DMS 273 (cell line): ENCODE results near the gene HES3.

Experiments used
- DNase-seq: peaks from one replicate; lab custom pipeline; 2025; ENCODE audit not compliant: unreplicated experiment; lab: John Stamatoyannopoulos, UW

Gene HES3

DNA sequence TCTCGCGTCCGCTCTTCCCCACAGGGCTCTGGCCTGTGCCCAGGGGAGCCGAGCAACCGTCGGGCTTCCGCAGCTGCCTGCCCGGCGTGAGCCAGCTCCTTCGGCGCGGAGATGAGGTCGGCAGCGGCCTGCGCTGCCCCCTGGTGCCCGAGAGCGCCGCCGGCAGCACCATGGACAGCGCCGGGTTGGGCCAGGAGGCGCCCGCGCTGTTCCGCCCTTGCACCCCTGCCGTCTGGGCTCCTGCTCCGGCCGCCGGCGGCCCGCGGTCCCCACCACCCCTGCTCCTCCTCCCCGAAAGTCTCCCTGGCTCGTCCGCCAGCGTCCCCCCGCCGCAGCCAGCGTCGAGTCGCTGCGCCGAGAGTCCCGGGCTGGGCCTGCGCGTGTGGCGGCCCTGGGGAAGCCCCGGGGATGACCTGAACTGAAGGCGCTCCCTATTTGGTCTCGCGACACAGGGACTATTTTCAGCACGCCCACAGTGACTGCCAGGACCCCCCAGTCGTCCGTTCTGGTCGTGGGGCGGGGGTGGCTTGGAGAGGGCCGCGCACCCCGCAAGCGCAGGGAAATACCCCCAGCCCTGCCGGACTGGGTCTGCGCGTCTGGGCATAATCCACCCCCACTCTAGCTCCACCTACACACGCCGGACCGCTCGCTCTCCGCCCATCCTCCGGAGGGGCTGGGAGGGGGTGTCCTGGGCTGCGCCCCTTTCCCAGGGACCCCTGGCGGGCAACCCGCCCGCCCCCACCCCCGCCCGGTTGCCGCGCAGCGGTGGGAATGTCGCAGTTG is 1.3 kb downstream of the HES3 start:
- DNase-seq, result peak; percentile 95

DNA sequence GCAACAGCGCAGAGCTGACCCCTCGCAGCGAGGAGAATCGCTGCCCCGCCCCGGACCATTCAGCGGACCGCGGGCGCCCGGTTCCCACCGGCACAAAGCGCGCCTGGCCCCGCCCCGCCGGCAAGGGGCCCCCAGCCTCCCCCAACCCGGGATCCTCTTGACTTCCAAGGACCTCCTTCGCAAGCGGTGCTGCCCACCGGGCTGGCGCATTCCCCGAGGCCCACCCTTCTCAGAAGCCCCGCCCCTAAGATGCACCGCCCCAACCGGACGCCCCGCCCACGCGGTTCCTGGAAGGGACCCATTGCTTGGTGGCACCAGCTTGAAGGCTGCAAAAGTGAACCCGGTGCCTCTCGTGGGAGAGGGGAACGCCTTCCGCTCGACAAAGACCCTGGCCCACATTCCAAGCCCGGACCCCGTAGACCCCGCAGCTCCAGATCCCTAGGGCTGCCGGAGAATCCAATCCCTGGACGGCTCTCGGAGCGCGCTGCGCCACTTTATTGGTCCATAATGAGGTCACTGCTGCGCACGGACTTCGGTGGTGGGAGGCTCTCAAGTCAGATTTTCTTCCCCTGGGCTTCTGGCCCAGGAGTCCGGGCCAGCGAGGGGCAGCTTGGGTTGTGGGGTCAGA is 2.0 kb downstream of the HES3 start:
- DNase-seq, result peak; percentile 85

DNA sequence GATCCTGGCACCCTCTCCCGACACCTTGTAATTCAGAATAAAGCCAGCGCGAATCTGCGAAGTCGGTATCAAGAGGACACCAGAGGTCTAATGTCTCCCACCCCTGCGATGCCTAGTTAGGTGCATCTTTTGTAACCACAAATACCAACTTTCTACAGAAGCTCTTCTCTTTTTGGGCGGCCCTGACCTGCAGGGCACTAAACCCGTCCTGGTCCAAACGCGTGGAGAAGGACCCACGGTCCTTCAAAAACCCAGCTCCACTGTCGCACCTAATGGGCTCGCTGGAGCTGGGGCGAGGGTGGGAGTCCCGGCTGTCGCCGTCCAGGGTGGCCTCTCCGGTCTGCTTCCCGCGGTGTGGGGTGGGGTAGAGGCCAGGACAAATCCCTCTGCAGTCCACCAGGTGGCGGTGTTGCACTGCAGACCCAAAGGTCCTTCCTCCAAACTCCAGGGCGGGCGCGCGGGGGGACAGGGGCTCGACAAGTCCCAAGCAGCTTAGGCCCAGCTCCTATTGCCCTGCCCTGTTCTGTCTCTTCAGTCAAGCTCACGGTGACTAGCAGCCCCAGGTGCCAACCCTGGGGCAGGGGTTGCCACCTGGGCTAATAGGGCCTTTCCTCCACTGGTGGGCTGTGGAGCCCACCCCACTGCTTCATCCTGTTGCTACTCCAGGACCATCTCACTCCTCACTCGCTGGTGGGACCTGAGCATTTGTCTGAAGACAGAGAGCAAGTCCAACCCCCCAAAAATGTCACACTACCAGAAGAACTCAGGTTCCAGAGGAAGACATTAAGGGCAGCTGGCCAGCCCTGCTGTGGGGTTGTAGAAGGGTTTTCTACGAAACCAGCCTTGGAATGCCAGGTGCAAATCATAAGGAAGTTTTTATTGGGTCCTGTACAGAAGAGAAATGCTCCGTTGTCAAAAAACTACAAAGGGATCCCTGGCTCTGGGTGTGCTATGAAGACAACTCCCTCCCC is 2.8 kb downstream of the HES3 start:
- DNase-seq, result peak; percentile 93

DNA sequence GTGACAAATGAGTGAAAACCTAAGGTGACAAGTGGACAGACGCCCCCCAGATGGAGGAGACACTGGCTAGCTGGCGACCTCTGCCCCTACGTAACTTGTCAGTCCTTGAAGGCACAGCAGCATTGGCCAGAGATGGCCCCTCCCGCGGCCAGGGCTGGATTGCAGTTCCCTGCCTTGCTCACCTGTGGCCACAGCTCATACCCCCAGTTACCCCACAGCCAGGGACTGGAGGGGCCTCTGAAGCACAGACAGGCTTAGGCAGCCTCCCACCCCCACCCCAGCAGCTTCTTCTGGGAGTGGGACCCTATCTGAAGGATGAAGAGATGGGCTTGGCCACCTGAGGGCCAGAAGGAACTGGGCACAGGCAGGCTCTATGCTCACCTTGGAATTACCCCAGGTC is 3.7 kb downstream of the HES3 start:
- DNase-seq, result no peak

DNA sequence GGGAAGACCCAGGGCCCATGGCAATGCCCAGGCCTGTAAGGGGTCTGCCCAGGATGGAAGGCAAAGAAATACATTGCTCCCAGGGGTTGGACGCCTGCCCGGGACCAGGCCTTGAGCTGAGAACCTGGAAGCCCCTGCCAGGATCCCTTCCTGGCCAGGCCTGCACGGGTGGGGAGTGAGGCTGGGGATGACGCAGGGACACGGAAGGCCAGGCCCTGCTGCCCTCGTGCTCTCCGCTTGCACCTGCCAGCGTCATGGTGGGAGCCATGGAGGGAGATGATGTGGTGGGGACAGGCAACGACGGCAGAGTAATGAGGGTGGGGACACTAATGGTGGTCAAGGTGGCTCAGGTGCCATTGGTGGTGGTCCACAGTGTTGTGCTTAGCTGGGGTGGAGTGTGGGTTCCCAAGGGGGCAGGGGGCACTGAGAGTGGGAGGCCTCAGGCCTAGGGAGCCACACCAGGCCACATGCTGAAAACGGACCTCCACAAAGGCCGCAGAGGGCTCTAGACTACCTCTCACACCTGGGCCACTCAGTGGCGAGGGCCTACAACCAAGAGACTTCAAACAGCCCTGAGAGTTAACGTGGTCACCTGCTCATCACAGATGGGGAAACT is 4.3 kb downstream of the HES3 start:
- DNase-seq, result no peak

DNA sequence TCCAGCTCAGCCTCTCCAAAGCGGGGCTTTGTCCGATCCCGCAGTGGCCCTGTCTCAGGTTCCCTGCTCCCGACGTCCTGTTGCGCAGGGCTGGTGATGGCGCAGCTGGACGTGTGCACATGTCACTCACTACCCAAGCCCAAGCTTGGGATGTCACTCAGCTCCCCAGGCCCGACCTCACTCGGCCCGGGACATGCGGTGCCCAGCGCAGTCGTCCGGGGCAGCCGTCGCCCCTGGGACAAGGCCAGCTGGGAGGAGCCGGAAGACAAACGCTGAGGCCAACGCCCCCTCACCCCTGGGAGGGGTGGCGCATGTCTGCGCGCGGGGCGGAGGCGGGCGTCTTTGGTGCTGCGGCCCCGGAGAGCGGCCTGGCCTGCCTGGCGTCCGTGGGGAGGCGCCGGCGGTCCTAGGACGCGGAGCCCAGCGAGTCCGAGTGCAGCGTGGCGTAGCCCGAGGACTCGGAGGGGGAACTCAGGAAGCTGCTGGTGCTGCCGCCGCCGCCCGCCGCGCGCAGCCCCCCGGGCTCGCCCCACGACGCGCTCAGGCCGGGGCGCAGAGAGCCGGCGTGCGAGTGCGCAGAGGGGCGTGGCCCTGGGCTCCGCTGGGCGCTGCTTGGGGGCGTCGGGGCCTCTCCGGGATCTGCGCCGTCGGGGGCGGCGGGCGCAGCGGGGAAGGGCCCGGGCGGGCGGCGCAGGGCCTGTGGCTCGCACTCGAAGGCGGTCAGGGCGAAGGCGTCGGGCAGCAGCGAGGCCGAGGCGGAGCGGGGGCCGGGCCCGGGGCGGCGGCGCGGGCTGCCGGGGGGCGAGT is 5.2 kb downstream of the HES3 start:
- DNase-seq, result no peak

DNA sequence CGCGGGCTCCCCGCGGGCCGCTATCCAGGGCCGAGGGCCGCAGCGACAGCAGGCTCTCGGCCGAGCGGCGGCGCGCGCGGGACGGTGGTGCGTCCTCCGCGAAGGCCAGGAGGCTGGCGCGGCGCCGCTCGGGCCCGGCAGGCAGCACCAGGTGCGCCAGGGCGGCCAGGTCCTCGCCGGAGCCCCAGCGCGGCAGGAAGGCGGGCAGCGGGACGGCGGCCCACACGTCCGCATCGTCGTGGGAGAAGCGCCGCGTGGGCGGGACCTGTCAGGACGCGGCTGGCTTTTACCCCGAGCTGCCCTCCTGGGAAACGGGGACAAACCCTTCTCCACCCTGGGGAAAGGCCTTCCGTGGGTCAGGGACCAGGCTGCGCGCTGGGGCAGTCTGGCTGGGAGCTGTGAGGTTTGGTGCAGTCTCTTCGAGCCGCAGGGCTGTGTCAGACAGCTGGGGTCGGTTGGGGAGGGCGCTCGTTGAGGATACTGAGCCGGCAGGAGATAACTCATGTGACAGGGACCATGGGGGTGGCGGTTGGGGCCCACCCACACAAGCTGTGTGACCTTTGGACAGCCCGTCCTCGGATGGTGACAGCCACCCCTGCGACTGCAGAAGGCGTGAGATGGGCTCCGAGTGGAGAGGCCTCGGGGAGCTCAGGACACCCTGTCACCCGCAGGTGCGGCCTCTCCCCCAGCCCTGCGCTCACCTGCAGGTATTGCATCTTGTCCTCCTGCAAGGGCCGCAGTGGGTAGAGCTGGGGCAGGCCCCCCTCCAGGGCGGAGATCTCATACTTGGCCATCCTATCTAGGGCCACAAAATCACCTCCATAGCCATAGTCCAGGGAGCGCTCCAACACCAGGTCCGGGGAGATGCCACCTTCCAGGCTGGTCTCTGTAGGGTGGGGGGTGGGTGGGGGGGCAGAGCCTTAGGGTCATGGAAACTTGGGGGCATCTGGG is 6.0 kb downstream of the HES3 start:
- peak; percentile 69 for DNase-seq

DNA sequence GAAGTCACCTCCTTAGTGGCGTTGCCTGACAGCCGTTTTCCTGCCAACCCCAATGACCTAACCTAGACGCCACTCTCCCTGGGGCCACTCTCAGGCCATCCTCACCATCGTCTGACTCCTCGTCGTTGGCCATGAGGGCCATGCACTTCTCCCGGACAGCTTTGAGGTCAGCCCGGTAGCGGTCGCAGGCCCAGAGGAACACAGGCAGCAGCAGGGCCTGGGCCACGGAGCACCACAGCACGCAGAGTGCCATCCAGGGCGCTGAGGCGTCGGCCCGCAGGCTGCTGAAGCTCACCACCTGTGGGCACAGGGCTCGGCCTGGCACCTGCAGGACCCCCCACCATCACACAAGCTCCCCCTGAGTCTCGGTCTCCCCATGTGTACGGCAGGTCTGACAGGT is 7.3 kb downstream of the HES3 start:
- no peak for DNase-seq

DNA sequence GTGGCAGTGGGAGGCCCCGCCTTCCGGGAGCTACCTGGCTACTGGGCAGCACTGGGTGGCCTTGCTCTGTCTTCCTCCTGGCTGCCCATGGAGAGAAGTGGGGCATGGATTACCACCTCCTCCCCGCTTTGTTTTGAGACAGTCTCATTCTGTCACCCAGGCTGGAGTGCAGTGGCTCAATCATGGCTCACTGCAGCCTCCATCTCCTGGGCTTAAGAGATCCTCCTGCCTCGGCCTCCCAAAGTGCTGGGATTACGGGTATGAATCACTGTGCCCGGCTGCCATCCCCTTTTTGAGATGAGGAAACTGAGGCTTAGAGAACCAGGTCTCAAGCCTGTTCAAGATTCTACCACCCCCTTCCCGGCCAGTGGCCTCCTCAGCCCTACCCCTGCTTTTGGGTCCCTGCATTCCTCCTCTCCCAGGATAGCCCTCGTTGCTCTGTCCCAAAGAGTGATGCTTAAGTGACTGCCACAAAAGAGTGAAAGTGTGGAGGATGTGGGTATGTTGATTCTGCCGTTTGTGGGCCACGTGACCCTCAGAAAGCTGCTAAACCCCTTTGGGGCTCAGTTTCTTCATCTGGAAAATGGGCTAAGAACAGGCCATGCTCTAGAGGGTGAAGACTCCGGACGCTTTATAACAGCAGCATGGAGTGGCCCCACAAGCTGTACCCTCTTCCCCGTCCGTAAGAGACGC is 7.8 kb downstream of the HES3 start:
- DNase-seq, result no peak

DNA sequence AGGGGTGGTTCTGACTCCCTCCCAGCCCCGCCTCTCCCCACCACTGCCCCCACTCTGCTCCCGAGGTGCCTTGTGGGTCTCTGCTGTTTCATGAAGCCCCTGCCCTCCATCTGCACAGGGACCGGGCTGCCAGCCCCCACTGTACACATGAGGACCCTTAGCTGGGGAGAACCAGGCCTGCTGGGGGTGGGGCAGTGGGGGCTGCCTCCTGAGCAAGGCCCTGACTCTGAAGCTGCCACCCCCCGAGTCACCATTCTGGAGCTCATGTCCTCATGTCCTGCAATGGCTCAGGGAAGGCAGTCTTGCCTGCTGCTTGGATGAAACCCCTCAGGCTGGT is 8.4 kb downstream of the HES3 start:
- DNase-seq, result no peak

DNA sequence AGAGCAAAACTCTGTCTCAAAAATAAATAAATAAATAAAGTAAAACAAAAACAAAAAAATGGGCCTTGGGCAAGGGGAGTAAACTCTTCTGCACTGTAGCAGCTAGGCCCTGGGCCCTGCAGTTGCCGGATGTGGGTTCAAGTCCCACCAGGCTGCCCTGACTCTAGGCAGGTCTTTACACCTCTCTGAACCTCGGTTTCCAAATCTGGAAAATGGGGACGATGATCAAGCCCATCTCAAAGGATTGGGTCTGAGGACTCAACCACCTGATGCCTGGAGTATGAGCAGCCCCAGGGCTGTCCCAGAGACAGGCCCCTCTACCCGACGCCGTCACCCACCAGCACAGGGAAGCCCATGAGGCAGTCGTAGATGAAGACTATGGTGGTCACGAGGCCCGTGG is 9.4 kb downstream of the HES3 start:
- no peak for DNase-seq

DNA sequence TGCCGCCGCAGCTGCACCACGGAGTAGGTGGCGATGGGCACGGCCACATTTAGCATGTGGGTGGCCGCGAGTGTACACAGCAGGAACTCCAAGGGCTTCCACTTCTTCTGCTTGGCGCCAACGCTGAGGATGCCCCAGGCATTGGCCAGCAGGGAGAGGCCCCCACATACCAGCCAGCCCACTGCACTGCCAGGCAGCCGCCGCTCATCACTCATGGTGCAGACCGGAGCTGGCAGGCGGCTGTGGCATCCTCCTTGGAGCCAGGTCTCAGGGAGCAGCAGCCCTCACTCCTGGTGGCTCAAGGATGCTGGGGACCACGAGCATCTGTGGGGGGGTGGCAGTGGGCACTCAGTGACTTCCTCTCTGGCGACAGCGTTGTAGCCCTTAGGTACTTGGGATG is 10.7 kb downstream of the HES3 start:
- DNase-seq, result no peak

DNA sequence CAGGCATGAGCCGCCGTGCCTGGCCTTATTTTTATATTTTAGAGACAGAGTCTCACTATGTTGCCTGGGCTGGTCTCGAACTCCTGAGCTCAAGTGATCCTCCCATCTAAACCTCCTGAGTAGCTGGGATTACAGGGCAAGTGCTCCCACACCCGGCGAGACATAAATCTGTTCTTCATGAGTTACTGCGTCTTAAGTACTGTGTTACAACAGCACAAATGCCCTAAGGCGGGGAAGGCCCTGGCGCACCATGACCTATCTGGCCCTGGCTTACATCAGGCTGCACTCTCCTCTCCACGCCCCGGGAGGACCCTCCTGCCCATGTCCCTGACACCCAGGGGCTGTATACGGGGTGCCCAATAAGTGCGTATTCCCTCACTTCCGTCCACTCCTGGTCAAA is 12.7 kb downstream of the HES3 start:
- DNase-seq, result no peak

DNA sequence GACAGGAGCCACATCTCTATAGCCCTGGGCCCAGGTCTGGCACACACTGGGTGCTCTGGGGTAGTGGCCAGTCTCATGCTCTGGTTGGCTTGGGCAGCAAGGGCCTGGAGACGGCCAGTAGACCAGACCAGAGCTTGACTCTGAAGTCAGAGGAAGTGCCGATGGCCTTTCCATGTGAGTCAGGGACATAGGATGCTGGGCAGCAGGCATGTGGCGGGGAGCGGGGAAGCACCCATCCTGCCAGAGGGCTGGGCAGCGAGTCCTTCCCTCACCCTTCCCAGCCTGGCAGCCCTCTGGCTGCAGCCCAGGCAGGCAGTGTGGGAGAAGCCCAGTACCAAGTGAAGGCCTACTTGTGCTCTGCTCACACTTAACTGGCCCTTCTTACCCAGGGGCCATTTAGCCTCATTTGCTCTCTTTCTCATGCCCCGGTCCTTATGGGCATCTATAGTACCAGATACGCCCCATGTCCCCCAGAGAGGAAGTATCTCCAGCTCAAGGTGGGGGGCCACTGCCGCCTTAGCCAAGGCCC is 13.6 kb downstream of the HES3 start:
- no peak for DNase-seq

DNA sequence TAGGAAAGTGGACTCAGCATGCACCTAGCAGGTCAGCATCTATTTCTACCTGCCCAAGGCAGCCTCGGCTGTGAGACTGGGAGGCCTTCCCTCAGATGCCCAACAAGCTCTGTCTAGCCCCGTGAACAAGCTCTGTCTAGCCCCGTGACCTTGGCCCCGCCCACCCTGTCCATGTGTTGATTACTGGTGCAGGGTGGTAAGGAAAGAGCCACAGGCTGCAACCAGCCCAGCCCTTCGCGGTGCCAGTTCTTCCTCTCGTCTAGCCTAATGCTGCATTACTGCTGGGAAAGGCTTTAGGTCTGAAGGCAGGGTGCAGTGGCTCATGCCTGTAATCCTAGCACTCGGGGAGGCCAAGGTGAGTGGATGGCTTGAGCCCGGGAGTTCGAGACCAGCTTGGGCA is 14.7 kb downstream of the HES3 start:
- no peak for DNase-seq

DNA sequence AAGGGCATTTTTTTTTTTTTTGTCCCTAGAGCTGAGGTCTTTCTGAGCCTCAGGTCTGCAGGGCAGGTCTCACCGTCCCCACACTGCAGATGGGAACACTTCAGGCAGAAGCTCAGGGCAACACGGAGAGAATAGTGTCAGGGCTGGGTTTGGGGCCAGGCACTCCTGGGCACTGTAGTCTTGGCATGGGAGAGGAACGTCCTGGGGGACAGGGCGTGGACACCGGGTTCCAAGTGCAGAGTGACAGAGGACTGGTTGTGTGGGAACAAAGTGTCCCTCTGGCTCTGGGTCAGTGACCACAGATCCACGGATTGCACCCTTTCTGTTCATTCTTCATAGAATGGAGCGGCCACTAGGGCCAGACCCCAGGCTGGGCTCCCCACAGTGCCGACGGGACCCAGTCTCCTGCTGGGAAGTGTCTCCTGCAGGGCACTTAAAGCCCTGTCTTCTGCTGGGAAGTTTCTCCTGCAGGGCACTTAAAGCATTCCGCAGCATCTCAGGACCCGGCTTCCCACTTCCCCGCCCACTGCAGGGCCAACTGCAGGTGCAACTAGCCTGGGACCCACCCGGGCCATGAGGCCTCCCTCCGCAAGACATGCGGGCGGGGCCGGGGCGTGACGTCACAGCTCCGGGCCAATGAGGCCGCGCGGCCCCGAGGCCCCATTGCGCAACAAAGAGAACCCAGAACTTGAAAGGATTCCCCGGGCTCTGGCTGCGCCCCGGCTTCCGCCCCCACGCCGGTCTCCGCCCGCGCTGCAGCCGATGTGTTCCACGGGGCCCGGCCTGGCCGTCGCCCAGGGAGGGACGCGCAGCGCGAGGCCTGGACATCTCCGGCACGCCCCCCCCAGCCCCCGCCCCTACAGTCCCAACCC is 15.7 kb downstream of the HES3 start:
- DNase-seq, result peak; percentile 90

DNA sequence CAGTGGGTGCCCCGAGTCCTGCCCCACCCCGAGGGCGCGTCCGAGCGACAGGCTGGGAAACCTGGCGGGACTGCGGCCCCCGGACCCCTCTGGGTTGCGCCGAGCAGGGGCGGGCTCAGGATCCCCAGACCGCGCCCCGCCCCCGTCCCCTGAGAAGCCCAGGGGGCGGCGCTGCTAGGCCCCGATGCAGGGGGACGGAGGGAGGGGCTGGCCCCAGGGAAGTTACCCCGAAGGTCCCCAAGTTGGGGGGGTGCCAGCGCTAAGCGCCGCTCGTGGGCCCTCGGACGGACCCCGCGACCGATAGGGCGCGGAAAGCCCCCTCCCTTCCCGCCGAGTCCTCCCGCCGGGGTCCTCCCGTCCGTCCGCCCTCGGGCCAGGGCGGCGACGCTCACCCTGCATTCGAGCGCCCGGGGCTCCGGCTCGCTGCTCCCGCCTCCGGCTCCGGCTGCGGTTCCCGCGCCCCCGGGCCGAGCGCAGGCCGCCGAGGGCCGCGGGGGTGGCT is 16.5 kb downstream of the HES3 start:
- DNase-seq, result peak; percentile 76
